Activated CD4-positive, alpha-beta T cell treated with anti-CD3 and anti-CD28 coated beads, Interleukin-2, amount 50 U/mL, for 16 hours (primary cell): ENCODE results near the gene TEDC1.

Source experiments
- DNase-seq: peaks from one replicate; pipeline ENCODE4 v3.0.0-alpha.2; 2020

Gene TEDC1

GRCh38 chr14:105490572-105491365, at the start of gene TEDC1:
Gene TEDC1, plus strand, starts transcription at chr14:105491246. Its CDS starts 130 bp downstream, at chr14:105491376.
- DNase-seq = peak; percentile 100

- no peak for DNase-seq
These were observed 48.9 kb upstream of the TEDC1 start for GRCh38 chr14:105442125-105442524.

GRCh38 chr14:105442834-105443233, 48.2 kb upstream of the TEDC1 start:
- DNase-seq = no peak

DNA sequence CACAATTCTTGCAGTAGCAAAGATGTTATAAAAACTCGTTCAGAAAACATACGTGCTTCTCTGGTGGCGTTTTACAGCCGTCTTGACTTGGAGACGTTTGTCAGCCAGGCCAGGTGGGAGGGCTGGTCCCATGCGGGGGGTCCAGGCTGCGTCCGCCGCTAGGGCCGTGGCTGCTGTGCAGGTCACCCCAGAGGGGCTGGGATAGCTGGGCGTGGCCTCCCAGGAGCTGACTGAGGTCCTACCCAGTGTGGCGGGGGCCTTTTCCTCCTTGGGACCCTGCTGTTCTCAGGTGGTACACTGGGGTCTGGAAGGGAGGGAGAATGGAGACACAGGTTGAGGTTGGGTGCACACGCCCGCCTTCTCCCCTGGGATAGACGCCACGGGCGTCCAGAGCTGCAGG, 46.2 kb upstream of the TEDC1 start:
- no peak for DNase-seq

DNA sequence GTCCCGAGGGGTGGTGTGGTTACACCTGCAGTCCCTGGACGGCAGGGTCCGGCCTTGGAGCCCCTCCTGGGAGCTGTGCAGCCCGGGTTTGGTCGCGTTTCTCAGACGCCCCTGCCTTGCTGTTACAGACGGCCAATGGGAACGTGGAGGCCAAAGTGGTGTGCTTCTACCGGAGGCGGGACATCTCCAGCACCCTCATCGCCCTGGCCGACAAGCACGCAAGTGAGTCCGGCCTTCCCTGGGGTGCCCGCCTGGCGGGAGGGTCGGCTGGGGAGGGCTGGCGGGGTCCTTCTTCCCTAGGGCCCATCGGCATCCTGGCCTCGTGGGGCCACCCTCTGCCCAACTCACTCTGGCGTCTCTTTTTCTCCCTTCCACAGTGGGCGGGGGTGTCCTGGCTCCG, 45.8 kb upstream of the TEDC1 start:
- no peak for DNase-seq

DNA sequence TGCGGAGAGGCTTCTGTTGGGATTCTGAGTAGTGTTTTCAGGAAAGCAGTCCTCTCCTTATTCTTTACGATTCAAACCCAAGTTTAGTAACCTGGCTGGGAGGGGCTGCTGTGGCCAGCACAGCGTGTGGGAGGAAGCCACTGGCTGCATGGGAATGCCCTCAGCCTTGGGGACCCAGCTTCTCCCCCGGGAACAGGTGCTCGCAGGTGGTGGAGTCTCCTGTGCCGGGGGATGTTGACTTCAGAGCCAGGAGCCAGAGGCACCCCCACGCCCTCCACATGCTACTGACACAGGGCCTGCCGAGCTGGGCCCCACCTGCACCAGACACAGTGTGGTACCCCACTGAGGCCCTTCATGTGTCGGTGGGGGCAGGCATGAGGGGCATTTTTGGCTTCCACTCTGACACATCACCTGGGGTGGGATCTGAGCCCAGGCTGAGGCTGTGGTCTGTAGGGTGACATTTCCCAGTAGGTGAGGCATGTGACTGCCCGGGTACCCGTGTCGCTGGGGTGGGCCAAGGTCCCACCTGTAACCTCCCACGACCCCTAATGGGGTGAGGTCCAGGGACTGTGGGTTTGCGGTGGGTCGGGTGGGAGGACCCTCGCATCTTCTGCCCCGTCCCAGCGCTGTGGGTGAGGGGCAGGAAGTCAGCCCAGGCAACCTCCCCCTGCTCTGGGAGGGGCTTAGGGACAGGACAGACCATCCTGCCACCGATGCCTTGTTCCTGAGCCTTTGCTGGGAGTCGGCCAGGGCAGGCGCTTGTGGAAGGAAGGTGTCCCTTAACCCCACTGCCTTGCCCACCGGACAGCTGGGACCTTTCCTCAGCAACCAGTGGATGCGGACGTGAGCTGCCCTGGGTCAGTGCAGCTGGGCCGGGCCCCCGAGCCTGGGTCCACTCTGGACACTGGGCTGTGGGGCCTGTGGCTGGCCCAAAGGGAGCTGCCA, 44.9 kb upstream of the TEDC1 start:
- DNase-seq = no peak

DNA sequence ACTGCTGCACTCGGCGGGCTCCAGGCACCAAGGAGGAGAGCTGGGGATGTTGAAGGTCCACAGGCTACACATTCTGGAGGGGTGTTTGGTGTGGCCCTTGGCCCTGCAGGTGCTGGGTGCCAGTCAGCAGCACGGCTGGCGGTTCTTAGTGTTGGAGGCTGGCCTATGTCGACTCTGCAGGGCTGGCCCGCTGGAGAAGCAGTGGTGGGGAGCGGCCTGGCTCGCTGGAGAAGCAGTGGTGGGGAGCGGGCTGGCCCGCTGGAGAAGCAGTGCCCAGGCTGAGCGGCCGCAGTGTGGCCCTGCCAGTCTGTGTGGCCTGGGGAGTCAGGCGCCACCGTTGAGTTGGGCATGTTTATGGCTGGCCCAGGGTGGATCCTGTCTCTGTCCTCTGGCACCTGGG, 44.1 kb upstream of the TEDC1 start:
- no peak for DNase-seq

- no peak for DNase-seq
These were observed 43.1 kb upstream of the TEDC1 start for GRCh38 chr14:105447651-105448640.

DNA sequence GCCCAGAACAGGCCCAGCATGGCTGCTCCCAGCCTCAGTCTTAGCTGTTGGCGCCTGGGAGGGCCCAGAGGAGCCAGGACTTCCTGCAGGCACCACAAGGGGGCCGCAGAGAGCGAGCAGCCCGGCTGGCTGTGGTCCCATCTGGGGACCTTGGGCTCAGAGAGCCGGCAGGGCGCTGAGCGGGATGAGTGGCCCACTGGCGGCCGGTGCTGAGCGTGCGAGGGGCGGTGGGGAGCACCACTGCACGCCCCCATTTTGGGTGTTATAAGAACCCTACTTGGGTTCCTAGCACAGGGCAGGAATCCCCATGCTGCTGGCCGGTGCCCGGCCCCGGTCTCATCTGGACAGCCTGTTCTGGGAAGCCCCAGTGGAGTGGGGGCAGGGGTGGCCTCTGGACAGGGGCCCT, 42.3 kb upstream of the TEDC1 start:
- DNase-seq = peak; percentile 54

- DNase-seq = no peak
These were observed 41.5 kb upstream of the TEDC1 start for GRCh38 chr14:105449276-105450122.

DNA sequence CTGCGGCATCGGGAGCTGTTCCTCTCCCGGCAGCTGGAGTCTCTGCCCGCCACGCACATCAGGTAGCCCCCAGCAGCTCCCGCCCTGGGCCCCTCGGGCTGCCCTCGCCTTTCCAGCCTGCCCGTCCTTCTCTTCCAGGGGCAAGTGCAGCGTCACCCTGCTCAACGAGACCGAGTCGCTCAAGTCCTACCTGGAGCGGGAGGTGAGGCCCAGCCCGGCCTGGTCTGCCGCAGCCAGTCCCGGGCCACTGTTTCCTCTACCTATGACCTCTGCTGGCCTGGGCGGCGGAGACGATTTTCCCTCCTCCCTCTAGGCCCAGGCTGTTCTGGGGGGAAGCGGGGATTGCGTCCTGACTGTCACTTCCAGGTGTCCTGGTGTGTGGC, 40.9 kb upstream of the TEDC1 start:
- no peak for DNase-seq

DNA sequence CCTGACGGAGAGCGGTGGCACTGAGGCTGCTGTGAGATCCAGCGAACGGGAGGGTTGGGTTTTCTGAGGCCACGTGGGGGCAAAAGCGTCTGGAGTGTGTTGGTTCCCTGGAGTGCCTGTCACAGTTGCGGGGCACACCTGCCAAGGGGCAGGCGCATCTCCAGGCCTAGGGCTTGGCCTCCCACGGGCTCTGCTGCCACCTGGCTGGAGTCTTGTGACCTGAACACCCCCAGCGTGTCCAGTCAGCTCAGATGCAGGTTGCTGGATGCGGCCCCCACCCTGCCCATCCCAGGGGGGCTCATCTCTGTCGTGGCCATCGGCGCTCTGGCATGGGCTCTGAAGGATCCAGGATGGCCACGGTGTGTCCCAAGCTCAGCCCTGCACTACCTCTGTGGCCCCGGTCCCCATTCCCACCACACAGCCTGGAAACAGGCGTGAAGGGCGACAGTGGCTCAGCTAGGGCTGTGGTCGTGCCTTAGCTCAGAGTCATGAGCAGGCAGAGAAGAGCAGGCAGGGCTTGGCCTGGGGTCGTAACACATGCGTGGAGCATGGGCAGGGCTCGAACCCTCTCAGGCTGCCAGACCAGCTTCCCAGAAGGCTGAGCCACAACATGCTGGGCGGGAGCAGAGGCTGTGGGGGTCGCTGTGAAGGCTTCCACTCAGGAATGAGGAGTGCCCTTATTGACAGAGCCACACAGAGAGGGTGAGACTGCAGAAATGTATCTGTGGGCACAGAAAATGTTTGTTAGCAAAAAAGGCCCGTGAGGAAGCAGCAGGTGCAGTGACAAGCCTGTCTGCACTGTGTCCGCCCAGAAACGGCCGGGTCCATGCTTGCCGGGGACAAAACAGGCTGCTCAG, 40.0 kb upstream of the TEDC1 start:
- no peak for DNase-seq

- DNase-seq = no peak
These were observed 38.1 kb upstream of the TEDC1 start for GRCh38 chr14:105452963-105453362.

DNA sequence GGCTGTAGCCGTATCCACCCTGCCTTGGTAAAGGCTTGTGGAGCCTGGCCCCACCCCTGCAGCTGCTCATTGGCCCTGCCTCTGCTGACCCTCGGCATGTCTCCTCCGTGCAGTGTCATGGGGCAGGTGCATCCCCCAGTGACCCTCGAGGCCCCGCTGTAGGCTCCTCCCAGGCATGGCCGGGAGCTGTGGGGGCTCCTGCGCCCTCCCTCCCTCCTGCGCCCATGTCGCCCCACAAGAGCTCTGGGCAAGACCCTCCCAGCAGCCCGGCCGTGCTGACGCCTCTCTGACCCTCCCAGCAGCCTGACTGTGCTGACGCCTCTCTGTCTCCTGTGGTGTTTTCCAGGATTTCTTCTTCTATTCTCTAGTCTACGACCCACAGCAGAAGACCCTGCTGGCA, 37.2 kb upstream of the TEDC1 start:
- DNase-seq = no peak

- DNase-seq = no peak
These were observed 35.9 kb upstream of the TEDC1 start for GRCh38 chr14:105455086-105455640.

- DNase-seq = no peak
These were observed 35.0 kb upstream of the TEDC1 start for GRCh38 chr14:105455766-105456660.

- no peak for DNase-seq
These were observed 34.1 kb upstream of the TEDC1 start for GRCh38 chr14:105456736-105457617.

- no peak for DNase-seq
These were observed 33.0 kb upstream of the TEDC1 start for GRCh38 chr14:105458010-105458409.
